NCI-H1694 treated with DMSO at 0.1 percent for 48 hours (cell line): ENCODE data around the gene ZBTB44.
"Not testable (repeated sequence)": the region's sequence is repeated elsewhere in the genome, so short reads cannot be mapped to it uniquely, and the experiment has no call there.

ENCODE experiments used
- DNase-seq: peaks from one replicate; lab custom pipeline; 2025; lab: John Stamatoyannopoulos, UW

ZBTB44 gene

DNA sequence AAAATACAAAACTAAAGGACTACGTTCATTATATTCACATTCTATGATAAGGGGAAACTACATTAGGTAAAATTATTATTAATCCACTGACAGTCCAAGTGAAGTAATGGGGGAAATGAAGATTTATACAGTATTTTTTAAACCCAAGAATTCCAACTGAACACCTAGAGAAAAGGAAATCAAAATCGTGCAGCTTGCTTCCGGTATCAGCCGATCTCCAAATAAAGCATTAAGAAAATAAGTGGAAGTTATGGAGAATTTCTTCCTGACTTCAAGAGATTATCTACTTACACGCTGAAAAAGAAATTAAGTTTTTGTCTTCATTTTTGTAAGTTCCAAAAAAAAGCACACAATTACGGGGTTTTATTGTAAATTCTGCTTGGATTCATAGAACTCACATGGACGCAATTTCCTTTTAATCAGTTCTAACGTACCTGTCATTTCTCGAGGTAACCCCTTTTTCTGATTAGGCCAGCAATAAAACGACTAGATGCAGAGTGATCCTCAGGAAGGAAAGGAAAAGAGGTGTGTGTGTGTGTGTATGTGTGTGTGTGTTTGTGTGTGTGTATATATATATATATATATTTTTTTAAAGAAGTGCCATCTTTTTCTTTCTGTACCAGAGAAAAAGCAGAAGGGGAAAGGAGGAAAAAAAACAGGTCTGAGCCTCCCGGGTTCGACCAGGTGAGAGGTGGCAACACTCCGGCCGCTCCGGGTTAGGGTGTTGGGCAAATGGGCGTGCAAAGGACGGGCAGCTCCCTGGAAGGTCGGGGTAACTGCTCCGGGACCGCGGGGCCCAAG is 1.1 kb downstream of the ZBTB44 start:
- no peak for DNase-seq

DNA sequence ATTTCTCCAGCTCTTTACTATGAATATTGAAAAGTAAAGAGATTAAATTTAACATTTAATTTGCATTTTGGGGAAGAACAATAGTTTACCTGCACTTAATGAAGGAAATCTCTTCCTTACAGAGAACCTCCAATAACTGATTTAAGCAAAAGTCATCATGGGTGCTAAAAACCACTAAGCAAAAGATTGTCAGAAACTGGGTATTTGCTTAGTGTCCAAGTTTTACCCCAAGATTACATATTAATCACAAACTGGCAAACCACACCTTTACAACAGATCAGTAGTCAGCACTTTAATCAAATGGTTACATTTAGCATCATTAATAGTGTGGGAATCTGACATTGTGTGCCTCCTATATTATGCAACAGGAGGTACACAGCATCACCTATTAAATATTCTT is 2.7 kb downstream of the ZBTB44 start:
- DNase-seq: no peak

DNA sequence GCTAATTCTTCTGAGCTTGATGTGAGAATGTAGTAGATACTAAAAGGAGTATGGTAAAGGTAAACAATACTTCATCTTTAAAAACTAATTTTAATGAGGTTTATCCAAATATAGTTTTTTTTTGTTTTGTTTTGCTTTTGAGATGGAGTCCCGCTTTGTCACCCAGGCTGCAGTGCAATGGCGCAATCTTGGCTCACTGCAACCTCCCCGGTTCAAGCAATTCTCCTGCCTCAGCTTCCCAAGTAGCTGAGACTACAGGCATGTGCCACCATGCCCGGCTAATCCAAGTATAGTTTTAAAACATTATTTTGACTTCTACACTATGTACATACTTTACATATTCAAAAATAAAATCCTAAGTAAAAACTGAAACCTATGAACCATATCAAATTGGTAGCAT is 4.1 kb downstream of the ZBTB44 start:
- DNase-seq: no peak

DNA sequence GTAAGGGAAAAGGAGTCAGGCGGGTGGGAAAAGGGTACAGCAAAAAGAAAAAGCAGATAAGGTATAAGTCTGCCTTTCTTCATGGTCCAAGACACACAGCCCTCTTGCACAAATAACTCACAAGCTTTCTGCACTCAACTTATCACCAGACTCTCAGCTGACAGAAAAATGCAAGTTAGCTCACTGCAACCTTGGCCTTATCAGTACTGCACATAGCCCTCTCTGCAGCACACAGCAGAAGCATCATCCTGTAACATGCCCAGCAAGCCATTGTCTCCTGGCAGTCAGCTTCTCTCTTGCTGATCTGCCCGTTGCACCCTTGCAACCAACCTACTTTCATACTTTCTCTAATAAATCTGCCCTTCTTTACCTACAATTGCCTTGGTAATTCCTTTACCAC is 5.8 kb downstream of the ZBTB44 start:
- no peak for DNase-seq

DNA sequence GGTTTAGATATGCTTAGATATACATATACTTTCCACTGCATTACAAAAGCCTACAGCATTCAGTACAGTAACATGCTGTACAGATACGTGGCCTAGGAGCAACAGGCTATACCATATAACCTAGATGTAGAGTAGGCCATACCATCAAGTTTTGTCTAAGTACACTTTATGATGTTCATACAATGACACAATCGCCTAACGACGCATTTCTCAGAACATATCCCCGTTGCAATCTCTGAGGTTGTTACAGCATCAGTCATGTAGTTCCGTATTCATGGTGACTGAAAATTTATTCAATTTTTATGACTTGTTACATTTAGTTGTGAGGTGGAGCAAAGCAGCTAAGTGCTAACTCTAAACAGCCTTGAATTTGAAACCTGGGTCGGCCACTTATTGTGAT is 6.7 kb downstream of the ZBTB44 start:
- DNase-seq: no peak

DNA sequence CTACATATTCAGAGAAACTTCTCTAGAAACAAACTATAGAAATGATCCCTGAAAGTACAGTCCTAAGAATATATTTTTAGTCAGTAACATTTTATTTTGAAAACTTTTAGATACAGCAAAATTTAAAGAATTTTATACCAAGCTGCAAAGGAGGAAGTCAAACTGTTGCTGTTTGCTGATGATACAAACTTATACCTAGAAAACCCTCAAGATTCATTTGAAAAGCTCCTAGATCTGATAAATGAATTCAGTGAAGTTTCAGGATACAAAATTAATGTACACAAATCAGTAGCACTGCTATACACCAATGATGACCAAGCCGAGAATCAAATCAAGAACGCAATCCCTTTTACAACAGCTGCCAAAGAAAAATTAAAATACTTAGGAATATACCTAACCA is 10.1 kb downstream of the ZBTB44 start:
- no peak for DNase-seq

DNA sequence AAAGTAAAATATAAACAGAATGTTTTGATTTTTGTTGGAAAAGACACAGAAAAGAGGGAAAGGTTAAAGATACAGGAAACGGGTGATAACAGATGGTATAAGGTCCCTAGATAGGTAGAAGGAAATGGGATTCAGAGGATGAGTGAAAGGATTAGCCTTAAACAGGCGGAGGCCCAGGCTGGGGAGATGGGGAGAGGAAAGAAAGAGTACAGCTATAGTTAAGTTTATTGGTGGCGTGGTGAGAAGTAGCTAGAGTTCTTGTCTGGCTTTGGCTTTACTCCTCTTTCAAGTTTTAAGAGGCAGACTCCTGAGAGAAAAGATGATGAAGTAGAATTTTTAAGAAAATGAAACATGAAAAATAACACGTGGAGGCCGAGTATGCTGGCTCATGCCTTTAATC is 13.7 kb downstream of the ZBTB44 start:
- DNase-seq: no peak

DNA sequence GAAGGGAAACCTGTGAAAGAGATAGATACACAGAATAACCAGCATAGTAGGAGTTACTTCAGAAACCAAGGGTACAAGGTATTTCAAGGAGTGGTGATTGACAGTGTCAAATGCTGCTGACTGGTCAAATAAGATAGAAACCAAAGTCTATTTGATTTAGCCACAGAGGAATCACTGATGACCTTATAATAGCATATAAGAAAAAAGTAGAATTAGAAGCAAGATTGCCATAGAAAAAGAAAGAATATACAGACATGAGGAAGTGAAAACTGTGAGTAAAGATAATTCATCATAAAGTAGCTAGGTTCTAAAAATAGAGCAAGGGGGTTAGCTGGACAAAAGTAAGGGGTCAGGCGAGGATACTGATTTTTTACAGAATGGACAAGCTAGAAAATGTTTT is 14.2 kb downstream of the ZBTB44 start:
- DNase-seq: no peak

DNA sequence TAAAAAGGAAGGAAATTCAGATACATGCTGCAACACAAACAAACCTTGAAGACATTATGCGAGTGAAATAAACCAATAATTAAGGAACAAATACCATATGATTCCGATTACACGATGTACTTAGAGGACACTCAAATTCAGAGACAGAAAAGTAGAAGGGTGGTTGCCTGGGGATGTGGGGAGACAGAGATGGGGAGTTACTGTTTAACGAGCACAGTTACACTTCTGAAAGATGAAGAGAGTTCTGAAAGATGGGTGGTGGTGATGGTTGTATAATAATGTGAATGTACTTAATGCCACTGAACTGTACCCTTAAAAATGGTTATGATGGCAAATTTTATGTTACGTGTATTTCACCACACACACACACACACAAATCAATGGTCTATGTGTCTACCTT is 14.7 kb downstream of the ZBTB44 start:
- no peak for DNase-seq

DNA sequence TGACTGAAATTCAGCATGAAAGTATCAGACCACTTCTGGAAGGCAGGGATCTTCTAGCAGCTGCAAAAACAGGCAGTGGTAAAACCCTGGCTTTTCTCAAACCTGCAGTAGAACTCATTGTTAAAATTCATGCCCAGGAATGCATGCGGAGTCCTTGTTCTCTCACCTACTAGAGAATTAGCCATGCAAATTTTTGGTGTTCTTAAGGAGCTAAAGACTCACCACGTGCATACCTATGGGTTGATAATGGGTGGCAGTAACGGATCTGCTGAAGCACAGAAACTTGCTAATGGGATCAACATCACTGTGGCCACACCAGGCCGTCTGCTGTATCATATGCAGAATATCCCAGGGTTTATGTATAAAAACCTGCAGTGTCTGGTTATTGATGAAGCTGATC is 19.1 kb downstream of the ZBTB44 start:
- DNase-seq: no peak

DNA sequence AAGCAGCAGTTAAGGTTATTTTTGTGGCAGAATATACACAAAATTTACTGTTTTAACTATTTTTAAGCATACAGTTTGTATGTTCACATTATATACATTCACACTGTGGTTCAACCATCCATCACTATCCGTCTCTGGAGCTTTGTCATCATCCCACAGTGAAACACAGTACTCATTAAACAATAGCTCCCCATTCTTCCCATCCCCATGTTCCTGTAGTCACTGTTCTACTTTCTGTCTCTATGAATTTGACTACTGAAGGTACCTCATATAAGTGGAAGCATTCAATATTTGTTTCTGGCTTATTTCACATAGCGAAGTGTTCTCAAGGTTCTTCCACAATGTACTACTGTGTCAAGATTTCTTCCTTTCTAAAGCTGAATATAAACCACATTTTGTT is 32.6 kb downstream of the ZBTB44 start:
- no peak for DNase-seq

DNA sequence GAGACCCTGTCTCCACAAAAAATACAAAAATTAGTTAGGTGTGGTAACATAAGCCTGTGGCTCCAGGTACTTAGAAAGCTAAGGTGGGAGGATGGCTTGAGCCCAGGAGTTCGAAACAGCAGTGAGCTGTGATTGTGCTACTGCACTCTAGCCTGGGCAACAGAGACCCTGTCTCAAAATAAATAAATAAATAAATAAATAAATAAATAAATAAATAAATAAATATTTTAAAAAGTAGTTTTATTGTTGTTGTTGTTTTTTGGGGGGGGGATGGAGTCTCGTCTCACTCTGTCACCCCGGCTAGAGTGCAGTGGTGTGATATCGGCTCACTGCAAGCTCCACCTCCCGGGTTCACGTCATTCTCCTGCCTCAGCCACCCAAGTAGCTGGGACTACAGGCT is 33.4 kb downstream of the ZBTB44 start:
- not testable (repeated sequence) for DNase-seq

DNA sequence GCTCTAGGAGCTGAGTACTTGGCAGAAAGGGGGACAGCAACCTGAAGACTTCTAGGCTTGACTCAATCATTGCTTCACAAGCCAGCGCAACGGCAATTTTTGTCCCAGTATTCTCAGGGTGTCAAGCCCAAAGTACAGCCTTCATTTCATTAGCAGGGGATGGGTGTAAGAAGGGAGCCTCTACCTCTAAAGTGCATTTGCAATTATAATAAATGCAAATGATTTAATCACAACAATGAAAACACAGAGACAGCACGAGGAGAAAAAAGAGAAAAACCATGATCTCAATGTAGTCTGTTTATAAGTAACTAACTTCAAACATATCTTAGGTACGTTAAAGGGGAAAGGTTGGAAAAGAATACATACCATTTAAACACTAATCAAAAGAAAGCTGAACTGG is 34.7 kb downstream of the ZBTB44 start:
- no peak for DNase-seq

DNA sequence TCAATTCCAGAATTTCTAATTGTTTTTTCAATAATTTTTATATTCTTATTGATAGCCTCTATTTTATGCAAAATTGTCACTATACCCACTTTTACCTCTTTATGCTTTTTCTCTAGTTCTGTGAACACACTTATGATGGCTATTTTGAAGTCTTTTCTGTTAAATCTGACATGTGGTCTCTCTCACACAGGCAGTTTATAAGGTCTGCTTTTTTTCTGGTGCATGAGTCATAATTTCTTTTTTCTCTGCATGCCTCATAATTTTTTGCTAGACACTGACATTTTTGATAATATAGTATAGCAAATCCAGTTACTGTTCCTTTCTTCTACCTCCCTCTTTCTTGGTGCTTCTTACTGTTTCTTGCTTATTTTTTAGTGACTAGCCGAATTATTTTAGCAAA is 36.0 kb downstream of the ZBTB44 start:
- DNase-seq: no peak

DNA sequence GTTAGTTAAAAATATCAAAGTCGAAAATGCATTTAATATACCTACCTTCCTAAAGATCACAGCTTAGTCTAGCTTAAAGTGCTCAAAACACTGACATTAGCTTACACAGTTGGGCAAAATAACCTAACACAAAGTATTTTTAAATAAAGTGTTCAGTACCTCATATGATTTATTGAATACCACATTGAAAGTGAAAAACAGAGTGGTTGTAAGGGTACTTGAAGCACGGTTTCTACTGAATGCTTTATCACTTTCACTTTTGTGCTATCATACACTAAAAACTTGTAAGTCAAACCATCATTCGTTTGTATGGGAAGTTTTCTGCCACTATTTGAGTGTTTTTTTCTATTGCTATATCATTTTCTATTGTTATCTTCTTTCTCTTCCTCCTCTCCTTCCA is 36.6 kb downstream of the ZBTB44 start:
- DNase-seq: no peak

DNA sequence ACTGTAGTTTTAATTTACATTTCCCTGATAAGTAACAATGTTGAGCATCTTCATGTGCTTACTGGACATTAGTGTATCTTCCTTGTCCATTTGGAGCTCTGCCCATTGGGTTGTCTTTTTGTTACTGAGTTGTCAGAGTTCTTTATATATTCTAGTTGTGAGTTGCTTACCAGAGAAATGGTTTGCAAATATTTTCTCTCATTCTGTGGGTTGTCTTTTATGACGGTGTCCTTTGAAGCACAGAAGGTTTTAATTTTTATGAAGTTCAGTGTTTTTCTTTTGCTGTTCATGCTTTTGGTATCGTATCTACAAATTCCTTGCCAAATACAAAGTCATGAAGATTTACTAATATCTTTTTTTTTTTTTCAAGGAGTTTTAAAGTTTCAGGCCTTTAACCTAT is 42.4 kb downstream of the ZBTB44 start:
- DNase-seq: no peak

DNA sequence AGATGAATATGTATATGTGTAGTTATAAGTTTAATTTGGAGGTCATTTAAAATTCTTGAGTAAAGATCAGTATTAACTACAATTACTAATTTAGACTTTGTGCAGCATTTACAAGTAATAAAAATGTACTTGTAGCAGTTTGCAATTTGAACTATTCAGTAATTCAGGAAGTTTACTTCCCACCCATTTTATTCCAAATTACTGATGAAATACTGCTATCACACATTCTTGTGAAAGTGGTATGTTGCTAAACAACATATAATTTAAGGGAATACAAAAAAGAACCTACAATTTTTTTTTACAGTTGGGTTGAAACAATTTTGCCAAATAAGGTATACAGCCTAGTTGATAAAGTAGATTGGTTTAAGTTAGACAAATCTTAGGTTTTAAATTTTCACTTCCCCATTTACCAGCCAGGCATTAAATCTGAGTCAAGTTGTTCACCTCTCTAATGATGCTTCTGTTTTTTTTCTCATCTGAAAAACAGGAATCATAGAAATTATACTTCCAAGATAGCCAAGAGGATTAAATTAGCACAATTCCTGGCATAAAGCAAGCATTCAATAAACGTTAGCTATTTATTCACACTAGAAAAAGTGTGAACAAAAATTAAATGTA is 45.3 kb downstream of the ZBTB44 start:
- DNase-seq: no peak

DNA sequence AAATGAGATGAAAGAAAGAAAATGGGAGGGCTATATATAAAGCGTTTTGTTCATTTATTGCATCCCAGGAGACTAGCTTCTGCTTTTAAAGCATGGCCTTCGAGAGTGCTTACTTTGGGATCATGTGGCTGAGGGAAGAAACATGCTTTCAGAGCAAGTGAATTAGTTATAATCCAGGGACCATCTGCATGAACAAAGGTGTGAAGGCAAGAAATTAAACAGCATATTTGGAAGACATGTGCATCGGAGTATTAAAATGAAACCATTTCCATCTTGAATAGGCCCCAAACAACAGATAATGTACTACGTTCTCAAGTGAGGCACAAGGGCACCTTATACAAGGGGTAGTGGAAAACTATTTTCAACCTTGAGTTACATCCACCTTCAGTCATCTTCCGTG is 51.4 kb downstream of the ZBTB44 start:
- DNase-seq: no peak

DNA sequence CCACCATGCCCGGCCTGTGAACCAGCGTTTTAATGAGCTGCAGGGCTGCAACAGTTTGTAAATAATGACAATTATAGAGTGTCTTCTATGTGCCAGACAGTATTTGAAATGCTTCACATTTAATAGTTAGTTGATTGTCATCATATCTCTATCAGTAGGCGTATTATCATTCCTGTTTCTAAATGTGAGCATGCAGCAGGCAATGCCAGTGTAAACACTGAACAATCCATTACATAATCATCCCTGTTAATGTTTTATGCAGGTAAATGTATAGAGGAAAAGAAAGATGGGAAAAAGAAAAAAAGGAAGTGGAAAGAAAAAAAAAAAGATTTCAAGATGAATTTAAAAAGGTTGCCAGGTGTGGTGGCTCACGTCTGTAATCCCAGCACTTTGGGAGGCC is 52.3 kb downstream of the ZBTB44 start:
- no peak for DNase-seq

DNA sequence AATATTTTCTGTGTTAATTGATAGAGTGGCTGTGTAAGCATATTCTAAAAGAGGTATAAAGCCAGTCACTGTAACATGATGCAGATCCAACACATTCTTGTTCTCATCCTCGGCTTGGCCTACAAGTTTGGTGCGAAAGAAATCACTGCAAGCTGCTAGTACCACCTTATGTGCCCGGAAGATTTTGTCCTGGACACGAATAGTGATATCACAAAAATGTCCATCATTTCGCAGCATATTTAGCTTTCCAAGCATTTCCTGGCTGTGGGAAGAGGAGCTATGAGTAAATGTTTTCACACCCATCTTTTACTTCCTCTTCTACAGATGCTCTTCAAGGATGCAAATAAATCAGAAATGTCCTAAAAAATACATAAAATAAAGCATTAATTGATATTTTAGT is 53.1 kb downstream of the ZBTB44 start:
- DNase-seq: no peak

DNA sequence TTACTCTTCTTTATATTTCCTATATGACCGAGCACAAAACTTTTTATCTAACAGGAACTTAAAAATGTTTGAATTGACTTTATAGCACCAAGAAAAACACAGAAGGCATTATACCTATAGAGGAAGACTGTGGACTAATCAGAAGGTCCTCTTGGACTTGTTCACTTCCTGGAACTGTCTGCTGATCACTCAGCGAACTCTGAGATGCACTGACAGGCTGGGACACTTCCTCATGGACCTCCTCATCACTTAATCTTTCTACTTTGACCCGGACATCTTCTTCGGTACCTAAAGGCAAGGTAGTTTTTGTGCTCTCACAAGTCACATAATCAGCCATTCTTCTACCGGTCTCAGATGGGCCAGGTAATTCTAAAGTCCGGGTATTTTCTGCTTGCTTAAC is 54.0 kb downstream of the ZBTB44 start:
- no peak for DNase-seq

DNA sequence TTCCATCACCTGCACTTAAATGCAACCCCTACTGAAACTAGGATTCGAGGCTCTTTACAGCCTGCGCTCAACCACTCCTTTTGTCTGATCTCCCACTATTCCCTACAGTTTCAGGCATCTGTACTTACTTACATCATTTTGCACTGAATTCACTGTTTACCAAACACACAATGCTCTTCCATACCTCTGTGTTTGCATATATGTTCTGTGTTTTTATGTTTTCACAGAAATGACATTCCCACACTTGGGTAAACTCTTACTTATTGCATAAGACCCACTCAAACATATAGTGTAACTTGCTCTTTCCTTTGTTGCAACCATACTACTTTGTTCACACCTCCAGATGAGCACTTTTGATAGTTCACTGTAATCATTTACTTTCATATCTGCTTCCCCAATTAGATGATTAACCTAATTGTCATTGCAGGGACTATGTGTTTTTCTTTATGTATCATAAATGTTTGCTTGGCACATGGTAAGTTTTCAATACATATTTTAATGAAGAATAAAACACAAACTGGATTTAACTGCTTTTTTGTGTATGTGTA is 54.6 kb downstream of the ZBTB44 start:
- no peak for DNase-seq

DNA sequence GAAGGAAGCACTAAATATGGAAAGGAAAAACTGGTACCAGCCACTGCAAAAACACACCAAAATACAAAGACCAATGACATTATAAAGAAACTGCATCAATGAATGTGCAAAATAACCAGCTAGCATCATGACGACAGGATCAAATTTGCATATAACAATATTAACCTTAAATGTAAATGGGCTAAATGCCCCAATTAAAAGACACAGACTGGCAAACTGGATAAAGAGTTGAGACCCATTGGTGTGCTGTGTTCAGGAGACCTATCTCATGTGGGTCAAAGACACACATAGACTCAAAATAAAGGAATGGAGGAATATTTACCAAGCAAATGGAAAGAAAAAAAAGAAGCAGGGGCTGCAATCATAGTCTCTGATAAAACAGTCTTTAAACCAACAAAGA is 63.0 kb downstream of the ZBTB44 start:
- DNase-seq: not testable (repeated sequence)

DNA sequence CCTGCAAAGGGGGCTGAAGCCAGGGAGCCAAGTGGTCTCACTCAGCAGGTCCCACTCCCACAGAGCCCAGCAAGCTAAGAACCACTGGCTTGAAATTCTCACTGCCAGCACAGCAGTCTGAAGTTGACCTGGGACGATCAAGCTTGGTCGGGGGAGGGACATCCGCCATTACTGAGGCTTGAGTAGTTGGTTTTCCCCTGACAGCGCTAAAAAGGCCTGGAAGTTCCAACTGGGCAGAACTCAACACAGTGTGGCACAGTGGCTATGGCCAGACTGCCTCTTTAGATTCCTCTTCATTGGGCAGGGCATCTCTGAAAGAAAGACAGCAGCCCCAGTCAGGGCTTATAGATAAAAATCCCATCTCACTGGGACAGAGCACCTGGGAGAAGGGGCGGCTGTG is 64.8 kb downstream of the ZBTB44 start:
- DNase-seq: not testable (repeated sequence)
